GM20000 (cell line): Measurements from ENCODE around the gene IL1RN.
A peak's percentile ranks its signal among the peaks of the same experiment; 100 is the strongest.
"Not testable (repeated sequence)": the region's sequence is repeated elsewhere in the genome, so short reads cannot be mapped to it uniquely, and the experiment has no call there.

Experiments used
- DNase-seq: peaks from one replicate; pipeline ENCODE4 v3.0.0; 2012; ENCODE audit warnings: low spot score
- CTCF ChIP-seq: IDR thresholded peaks from 2 replicates; pipeline ENCODE4 v1.5.1; 2012; ENCODE audit warnings: mild to moderate bottlenecking, control low read depth; ENCODE audit errors: extremely low read depth, missing control alignments

The IL1RN gene

GRCh38 chr2:113093613-113093977, 33.8 kb upstream of the IL1RN start:
- no peak for DNase-seq
- TF ChIP-seq CTCF, result no peak

- DNase-seq, result not testable (repeated sequence)
Observed at GRCh38 chr2:113096306-113096705, 31.1 kb upstream of the IL1RN start.

GRCh38 chr2:113096842-113097618, 30.4 kb upstream of the IL1RN start:
- not testable (repeated sequence) for DNase-seq

GRCh38 chr2:113098041-113098440, 29.4 kb upstream of the IL1RN start:
- no peak for TF ChIP-seq CTCF
- peak; percentile 39 for DNase-seq

- no peak for TF ChIP-seq CTCF
- DNase-seq, result no peak
Observed at GRCh38 chr2:113098532-113098931, 28.9 kb upstream of the IL1RN start.

- TF ChIP-seq CTCF, result no peak
- DNase-seq, result no peak
Observed at GRCh38 chr2:113102133-113102532, 25.3 kb upstream of the IL1RN start.

GRCh38 chr2:113103277-113103676, 24.1 kb upstream of the IL1RN start:
- TF ChIP-seq CTCF, result no peak
- no peak for DNase-seq

GRCh38 chr2:113104054-113104611, 23.3 kb upstream of the IL1RN start:
- no peak for DNase-seq

More at GRCh38 chr2:113104054-113104611, 23.3 kb upstream of the IL1RN start:
- TF ChIP-seq CTCF, result no peak
